ENCODE measurements around the gene ARHGEF28. TPM values are rescaled to one million over a fixed set of nuclear protein-coding genes. Genes with fewer than 3 reads are reported as not detected.
A peak's percentile ranks its signal among the peaks of the same experiment; 100 is the strongest.

ARHGEF28 gene
- total and polyA plus RNA-seq, 5 experiments from 2014 or later, result 0.52 TPM; not detected in 4

GRCh38 chr5:73859696-73860095, 233.7 kb downstream of the ARHGEF28 start:
- peaks cover 6 to 31% (median 16%) of the 10 kb centered on the region in 5 donors for H3K27me3 Mint-ChIP-seq
- DNase-seq (no peak), ATAC-seq (no peak)
- no peak overlapping the region for H3K27ac Mint-ChIP-seq
- no peak overlapping the region for H3K4me3 Mint-ChIP-seq
- H3K36me3 Mint-ChIP-seq, result no peaks in the 10 kb centered on the region
- H3K4me1 Mint-ChIP-seq, result no peaks in the 10 kb centered on the region
- no peaks in the 10 kb centered on the region for H3K9me3 Mint-ChIP-seq
- POLR2A ChIA-PET, result no interaction called here

- POLR2A ChIA-PET, result no interaction called here
- Mint-ChIP-seq H3K27ac (no peak overlapping the region), H3K27me3 (peaks cover 6 to 36% (median 22%) of the 10 kb centered on the region in 5 donors), H3K4me1 (no peaks in the 10 kb centered on the region), H3K9me3 (no peaks in the 10 kb centered on the region), H3K4me3 (no peak overlapping the region), H3K36me3 (no peaks in the 10 kb centered on the region)
- ATAC-seq, result no peak
- no peak for DNase-seq
These were observed 235.5 kb downstream of the ARHGEF28 start for GRCh38 chr5:73861313-73861988.

- Mint-ChIP-seq H3K9me3 (no peaks in the 10 kb centered on the region), H3K27ac (no peak overlapping the region), H3K36me3 (no peaks in the 10 kb centered on the region), H3K4me1 (no peaks in the 10 kb centered on the region), H3K27me3 (peaks cover 6 to 44% (median 22%) of the 10 kb centered on the region in 5 donors), H3K4me3 (no peak overlapping the region)
- POLR2A ChIA-PET, result interaction anchor here (0.7 kb wide), 1 partner anchor 33 kb away, joined by 4 read pairs; no protein-coding TSS in a partner anchor
- DNase-seq, result no peak
- ATAC-seq, result no peak
These were observed 236.8 kb downstream of the ARHGEF28 start for GRCh38 chr5:73862796-73863195.

GRCh38 chr5:73863876-73864275, 237.9 kb downstream of the ARHGEF28 start:
- Mint-ChIP-seq H3K4me1 (no peaks in the 10 kb centered on the region), H3K27ac (no peak overlapping the region), H3K4me3 (no peak overlapping the region), H3K27me3 (peaks cover 6 to 46% (median 20%) of the 10 kb centered on the region in 5 donors), H3K9me3 (no peaks in the 10 kb centered on the region), H3K36me3 (no peaks in the 10 kb centered on the region)
- ATAC-seq, result no peak
- POLR2A ChIA-PET, result no interaction called here
- no peak for DNase-seq

GRCh38 chr5:73865315-73865714, 239.3 kb downstream of the ARHGEF28 start:
- no peak overlapping the region for H3K4me3 Mint-ChIP-seq
- no peaks in the 10 kb centered on the region for H3K36me3 Mint-ChIP-seq
- no peak for DNase-seq
- H3K27me3 Mint-ChIP-seq, result peaks cover 6 to 37% (median 19%) of the 10 kb centered on the region in 5 donors
- H3K9me3 Mint-ChIP-seq, result no peaks in the 10 kb centered on the region
- ATAC-seq, result no peak
- H3K4me1 Mint-ChIP-seq, result no peaks in the 10 kb centered on the region
- POLR2A ChIA-PET, result no interaction called here
- H3K27ac Mint-ChIP-seq, result no peak overlapping the region

- Mint-ChIP-seq H3K27ac (no peak overlapping the region), H3K4me3 (no peak overlapping the region), H3K4me1 (no peaks in the 10 kb centered on the region), H3K27me3 (peaks cover 6 to 28% (median 12%) of the 10 kb centered on the region in 5 donors), H3K36me3 (no peaks in the 10 kb centered on the region), H3K9me3 (no peaks in the 10 kb centered on the region)
- POLR2A ChIA-PET, result no interaction called here
- ATAC-seq (no peak), DNase-seq (no peak)
These were observed 241.6 kb downstream of the ARHGEF28 start for GRCh38 chr5:73867345-73868335.

- Mint-ChIP-seq H3K4me3 (no peak overlapping the region), H3K9me3 (peaks cover 0 to 5% (median 0%) of the 10 kb centered on the region in 9 donors), H3K4me1 (no peaks in the 10 kb centered on the region), H3K36me3 (peaks cover 0 to 5% (median 2%) of the 10 kb centered on the region in 3 donors), H3K27ac (no peak overlapping the region), H3K27me3 (peaks cover 10 to 31% (median 19%) of the 10 kb centered on the region in 5 donors)
- DNase-seq, result no peak
- no peak for ATAC-seq
- POLR2A ChIA-PET, result no interaction called here
These were observed 257.6 kb downstream of the ARHGEF28 start for GRCh38 chr5:73883646-73884045.

- Mint-ChIP-seq H3K27ac (peak overlapping the region in 1 of 10 donors; percentile 40), H3K27me3 (peaks cover 6 to 54% (median 21%) of the 10 kb centered on the region in 5 donors), H3K9me3 (peaks cover 0 to 2% (median 0%) of the 10 kb centered on the region in 9 donors), H3K4me1 (no peaks in the 10 kb centered on the region), H3K4me3 (no peak overlapping the region), H3K36me3 (no peaks in the 10 kb centered on the region)
- ATAC-seq (no peak), DNase-seq (no peak)
- POLR2A ChIA-PET, result no interaction called here
These were observed 261.7 kb downstream of the ARHGEF28 start for GRCh38 chr5:73887688-73888087.

- POLR2A ChIA-PET, result no interaction called here
These were observed 264.6 kb downstream of the ARHGEF28 start for GRCh38 chr5:73890569-73890968.

GRCh38 chr5:73892218-73892617, 266.2 kb downstream of the ARHGEF28 start:
- H3K4me3 Mint-ChIP-seq, result no peak overlapping the region
- H3K36me3 Mint-ChIP-seq, result no peaks in the 10 kb centered on the region
- POLR2A ChIA-PET, result no interaction called here
- H3K4me1 Mint-ChIP-seq, result no peaks in the 10 kb centered on the region
- DNase-seq (no peak), ATAC-seq (no peak)
- peaks cover 0 to 2% (median 0%) of the 10 kb centered on the region in 9 donors for H3K9me3 Mint-ChIP-seq
- peaks cover 20 to 81% (median 29%) of the 10 kb centered on the region in 5 donors for H3K27me3 Mint-ChIP-seq
- no peak overlapping the region for H3K27ac Mint-ChIP-seq

More at GRCh38 chr5:73890569-73890968, 264.6 kb downstream of the ARHGEF28 start:
- Mint-ChIP-seq H3K9me3 (peaks cover 0 to 2% (median 0%) of the 10 kb centered on the region in 9 donors), H3K27me3 (peaks cover 12 to 76% (median 24%) of the 10 kb centered on the region in 5 donors), H3K4me1 (no peaks in the 10 kb centered on the region), H3K36me3 (no peaks in the 10 kb centered on the region), H3K27ac (no peak overlapping the region), H3K4me3 (no peak overlapping the region)
- DNase-seq, result no peak
- ATAC-seq, result no peak

GRCh38 chr5:73892806-73893205, 266.8 kb downstream of the ARHGEF28 start:
- peaks cover 20 to 81% (median 27%) of the 10 kb centered on the region in 5 donors for H3K27me3 Mint-ChIP-seq
- POLR2A ChIA-PET, result no interaction called here
- H3K4me3 Mint-ChIP-seq, result no peak overlapping the region
- peaks cover 0 to 2% (median 0%) of the 10 kb centered on the region in 9 donors for H3K9me3 Mint-ChIP-seq
- ATAC-seq (no peak), DNase-seq (no peak)
- no peaks in the 10 kb centered on the region for H3K36me3 Mint-ChIP-seq
- no peak overlapping the region for H3K27ac Mint-ChIP-seq
- no peaks in the 10 kb centered on the region for H3K4me1 Mint-ChIP-seq

- Mint-ChIP-seq H3K4me3 (no peak overlapping the region), H3K27me3 (peaks cover 18 to 71% (median 24%) of the 10 kb centered on the region in 5 donors), H3K27ac (no peak overlapping the region), H3K36me3 (no peaks in the 10 kb centered on the region), H3K4me1 (no peaks in the 10 kb centered on the region), H3K9me3 (peaks cover 0 to 2% (median 0%) of the 10 kb centered on the region in 9 donors)
- no peak for DNase-seq
- no peak for ATAC-seq
- POLR2A ChIA-PET, result no interaction called here
These were observed 267.8 kb downstream of the ARHGEF28 start for GRCh38 chr5:73893813-73894212.

- H3K4me3 Mint-ChIP-seq, result no peak overlapping the region
- H3K27ac Mint-ChIP-seq, result no peak overlapping the region
- DNase-seq (peak in 1 of 10 donors; percentile 47), ATAC-seq (no peak)
- POLR2A ChIA-PET, result no interaction called here
- H3K4me1 Mint-ChIP-seq, result no peaks in the 10 kb centered on the region
- H3K9me3 Mint-ChIP-seq, result peaks cover 0 to 2% (median 0%) of the 10 kb centered on the region in 9 donors
- peaks cover 13 to 64% (median 24%) of the 10 kb centered on the region in 5 donors for H3K27me3 Mint-ChIP-seq
- no peaks in the 10 kb centered on the region for H3K36me3 Mint-ChIP-seq
These were observed 268.9 kb downstream of the ARHGEF28 start for GRCh38 chr5:73894860-73895259.

All from naive thymus-derived CD8-positive, alpha-beta T cell (primary cell).